Panc1 (cell line): ENCODE data around the gene HDHD2. TPM values are rescaled to one million over a fixed set of nuclear protein-coding genes. Genes with fewer than 3 reads are reported as not detected.

Experiments
- ATAC-seq: fragments of 200-7000 bp; cut with Tn5 transposase; 2 replicates; pipeline ENCODE4 v1.9.1; 2020; ENCODE audit warnings: mild to moderate bottlenecking, moderate library complexity
- BruUV-seq: library from RNA; stranded (reverse); fragments of 400-500 nt; replicated peaks from 2 replicates; lab custom pipeline; 2021; lab: Mats Ljungman, UMichigan
- CTCF ChIA-PET: fragments of 300-600 bp; sonication (Branson Sonifier 250); formaldehyde crosslinking; loops from one replicate; lab custom pipeline; 2022; ENCODE audit warnings: antibody characterized with exemption; lab: Charles Lee
- POLR2A ChIA-PET: fragments of 300-600 bp; sonication (Branson Sonifier 250); formaldehyde crosslinking; loops from one replicate; lab custom pipeline; 2022; ENCODE audit warnings: antibody characterized with exemption; lab: Charles Lee
- DNase-seq: peaks from one replicate; pipeline ENCODE4 v3.0.0-alpha.2; 2010; ENCODE audit warnings: low read depth, low spot score
- H3K27ac ChIP-seq: 2 replicates; pipeline ENCODE4 v1.5.1; 2011; ENCODE audit warnings: mild to moderate bottlenecking, low read length, inconsistent platforms
- H3K27me3 ChIP-seq: fragments of 200-500 bp; sonication (Bioruptor generic); 2 replicates; pipeline ENCODE4 v1.6.0; 2014; ENCODE audit warnings: low read length, inconsistent platforms; ENCODE audit not compliant: control insufficient read depth, insufficient read depth
- H3K36me3 ChIP-seq: fragments of 200-500 bp; sonication (Bioruptor generic); 2 replicates; pipeline ENCODE4 v1.5.1; 2014; ENCODE audit warnings: inconsistent platforms, mild to moderate bottlenecking, low read length, moderate library complexity; ENCODE audit not compliant: control insufficient read depth, insufficient read depth
- H3K4me1 ChIP-seq: 2 replicates; pipeline ENCODE4 v1.5.1; 2011; ENCODE audit warnings: inconsistent platforms, mild to moderate bottlenecking, low read length, moderate library complexity; ENCODE audit not compliant: control insufficient read depth, insufficient read depth
- H3K4me3 ChIP-seq, 2 experiments: 2 replicates each; pipeline ENCODE4 v1.5.1; 2011 to 2012; ENCODE audit warnings: low read depth in 2 of 2, low read length in 2 of 2, mild to moderate bottlenecking in 2 of 2, inconsistent platforms in 1 of 2, moderate library complexity in 1 of 2
- H3K9me3 ChIP-seq: fragments of 200-500 bp; sonication (Bioruptor generic); 2 replicates; pipeline ENCODE4 v1.5.1; 2014; ENCODE audit warnings: low read depth, mild to moderate bottlenecking, inconsistent platforms, low read length, moderate library complexity; ENCODE audit not compliant: control insufficient read depth, insufficient read depth
- CTCF ChIP-seq: fragments of 450-650 bp; IDR thresholded peaks from 2 replicates; pipeline ENCODE4 v1.5.1; 2017; ENCODE audit warnings: mild to moderate bottlenecking
- POLR2AphosphoS5 ChIP-seq: IDR thresholded peaks from 2 replicates; pipeline ENCODE4 v1.6.1; 2012; ENCODE audit warnings: mild to moderate bottlenecking, low read depth, low read length, moderate library complexity
- SIN3A ChIP-seq: IDR thresholded peaks from 2 replicates; pipeline ENCODE4 v1.6.1; 2012; ENCODE audit warnings: low read depth, mild to moderate bottlenecking, low read length, moderate library complexity, borderline replicate concordance; ENCODE audit not compliant: insufficient read depth
- TCF7L2 ChIP-seq: IDR thresholded peaks from 2 replicates; pipeline ENCODE4 v1.6.1; 2011; ENCODE audit warnings: mild to moderate bottlenecking, low read depth, low read length, inconsistent platforms
- in situ Hi-C: cut with HindIII; loops from 2 replicates; pipeline ENCODE4 v1.10.0; 2016; ENCODE audit warnings: low sequenced_read_pairs, low pct_unique_long_range_greater_than_20kb
- intact Hi-C: fragments of 100-400 bp; cut with micrococcal nuclease; formaldehyde crosslinking; loops from one replicate; pipeline ENCODE4 v1.10.0; 2022; ENCODE audit not compliant: unreplicated experiment
- total RNA-seq: library from RNA; stranded (reverse); gene quantifications from one replicate; pipeline ENCODE4 v1.2.1, GENCODE V29; 2021; ENCODE audit not compliant: unreplicated experiment
- TF ChIP-seq, protein P1 (sequence below), 2 experiments: IDR thresholded peaks; 2 replicates each; pipeline ENCODE4 v1.6.1; 2011 to 2012; ENCODE audit warnings: low read depth in 2 of 2, control low read depth in 1 of 2, low read length in 1 of 2, mild to moderate bottlenecking in 1 of 2, moderate library complexity in 1 of 2; ENCODE audit not compliant: insufficient read depth in 1 of 2

The HDHD2 gene
- total RNA-seq, 1 experiment from 2014 or later: 24.6 TPM

- H3K27me3 ChIP-seq: no peaks in the 10 kb centered on the region
- H3K4me3 ChIP-seq: no peak overlapping the region
- BruUV-seq: no TSS peak
- H3K9me3 ChIP-seq: no peaks in the 10 kb centered on the region
- H3K27ac ChIP-seq: no peak overlapping the region
- H3K36me3 ChIP-seq: no peaks in the 10 kb centered on the region
- POLR2A ChIA-PET: no interaction called here
- CTCF ChIA-PET: no interaction called here
- intact Hi-C loops (no loop called here), in situ Hi-C loops (no loop called here)
- TF ChIP-seq POLR2AphosphoS5 (no peak), SIN3A (no peak), TCF7L2 (no peak), CTCF (no peak)
- TF ChIP-seq, protein P1, sequence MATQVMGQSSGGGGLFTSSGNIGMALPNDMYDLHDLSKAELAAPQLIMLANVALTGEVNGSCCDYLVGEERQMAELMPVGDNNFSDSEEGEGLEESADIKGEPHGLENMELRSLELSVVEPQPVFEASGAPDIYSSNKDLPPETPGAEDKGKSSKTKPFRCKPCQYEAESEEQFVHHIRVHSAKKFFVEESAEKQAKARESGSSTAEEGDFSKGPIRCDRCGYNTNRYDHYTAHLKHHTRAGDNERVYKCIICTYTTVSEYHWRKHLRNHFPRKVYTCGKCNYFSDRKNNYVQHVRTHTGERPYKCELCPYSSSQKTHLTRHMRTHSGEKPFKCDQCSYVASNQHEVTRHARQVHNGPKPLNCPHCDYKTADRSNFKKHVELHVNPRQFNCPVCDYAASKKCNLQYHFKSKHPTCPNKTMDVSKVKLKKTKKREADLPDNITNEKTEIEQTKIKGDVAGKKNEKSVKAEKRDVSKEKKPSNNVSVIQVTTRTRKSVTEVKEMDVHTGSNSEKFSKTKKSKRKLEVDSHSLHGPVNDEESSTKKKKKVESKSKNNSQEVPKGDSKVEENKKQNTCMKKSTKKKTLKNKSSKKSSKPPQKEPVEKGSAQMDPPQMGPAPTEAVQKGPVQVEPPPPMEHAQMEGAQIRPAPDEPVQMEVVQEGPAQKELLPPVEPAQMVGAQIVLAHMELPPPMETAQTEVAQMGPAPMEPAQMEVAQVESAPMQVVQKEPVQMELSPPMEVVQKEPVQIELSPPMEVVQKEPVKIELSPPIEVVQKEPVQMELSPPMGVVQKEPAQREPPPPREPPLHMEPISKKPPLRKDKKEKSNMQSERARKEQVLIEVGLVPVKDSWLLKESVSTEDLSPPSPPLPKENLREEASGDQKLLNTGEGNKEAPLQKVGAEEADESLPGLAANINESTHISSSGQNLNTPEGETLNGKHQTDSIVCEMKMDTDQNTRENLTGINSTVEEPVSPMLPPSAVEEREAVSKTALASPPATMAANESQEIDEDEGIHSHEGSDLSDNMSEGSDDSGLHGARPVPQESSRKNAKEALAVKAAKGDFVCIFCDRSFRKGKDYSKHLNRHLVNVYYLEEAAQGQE (IDR thresholded peaks at IDR 0.05; ENCODE audit: insufficient read depth in 1 of 2, low read depth in 2 of 2, low read length in 1 of 2): no peak
- ATAC-seq (no peak), DNase-seq (no peak)
- H3K4me1 ChIP-seq: no peaks in the 10 kb centered on the region
Measured at GRCh38 chr18:47118981-47119380, 31.3 kb downstream of the HDHD2 start.

DNA sequence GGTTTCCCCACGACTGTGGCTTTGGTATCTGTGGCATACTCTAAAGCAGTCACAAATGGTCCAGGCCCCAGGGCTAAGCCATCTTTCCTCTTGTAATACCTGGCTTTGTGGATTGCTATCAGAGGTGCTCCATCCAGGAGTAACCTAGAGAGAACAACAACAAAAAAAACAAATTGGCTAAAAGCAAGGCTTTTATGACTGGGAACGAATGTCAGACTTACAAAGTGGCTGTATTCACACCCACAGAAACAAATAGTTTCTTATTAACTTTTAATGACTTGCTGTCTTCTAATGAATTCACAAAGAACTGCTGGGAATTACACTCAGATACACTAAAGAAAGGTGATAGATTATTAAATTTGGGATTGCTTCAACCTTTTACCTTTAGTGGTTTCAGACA lies 35.1 kb downstream of the HDHD2 start:
- Histone ChIP-seq H3K4me3 (no peak overlapping the region), H3K27ac (no peak overlapping the region), H3K9me3 (no peaks in the 10 kb centered on the region), H3K4me1 (no peaks in the 10 kb centered on the region), H3K27me3 (no peaks in the 10 kb centered on the region), H3K36me3 (no peaks in the 10 kb centered on the region; the same call in 1 of the 2 replicates)
- ATAC-seq: no peak
- TF ChIP-seq CTCF (no peak), SIN3A (no peak), TCF7L2 (no peak), POLR2AphosphoS5 (no peak)
- TF ChIP-seq, protein P1 (IDR thresholded peaks at IDR 0.05; ENCODE audit: insufficient read depth in 1 of 2, low read depth in 2 of 2, low read length in 1 of 2): no peak
- DNase-seq: no peak
- in situ Hi-C loops (no loop called here), intact Hi-C loops (no loop called here)
- CTCF ChIA-PET: no interaction called here
- POLR2A ChIA-PET: no interaction called here
- no TSS peak for BruUV-seq
